Measurements from ENCODE around the gene CTAGE1. TPM values are rescaled to one million over a fixed set of nuclear protein-coding genes. Genes with fewer than 3 reads are reported as not detected.

CTAGE1 gene
- total and polyA plus RNA-seq, 2 donors (not counting 3 experiments of a cell fraction or from before 2014, with no cell fraction given): not detected

- CTCF ChIA-PET: interaction anchor here (0.7 to 1.3 kb wide), 3 partner anchors 14 to 95 kb away, joined by 3 to 6 read pairs (median 4); no protein-coding TSS in a partner anchor
- POLR2A ChIA-PET: no interaction called here
- TF ChIP-seq EZH2 (IDR thresholded peaks at IDR 0.05; ENCODE audit: borderline replicate concordance, low read depth, low read length, severe bottlenecking) (no peak), POLR2A (IDR thresholded peaks at IDR 0.05; ENCODE audit: low read depth, low read length) (no peak), CTCF (IDR thresholded peaks at IDR 0.05; ENCODE audit: extremely low read depth in 1 of 2, insufficient read depth in 1 of 2, low read depth in 1 of 2, low read length in 2 of 2) (no peak), FOS (IDR thresholded peaks at IDR 0.05; ENCODE audit: borderline replicate concordance, insufficient read depth, low read length) (peak; percentile 79), POLR2AphosphoS5 (IDR thresholded peaks at IDR 0.05; ENCODE audit: insufficient read depth, low read depth, low read length) (no peak), MYC (IDR thresholded peaks at IDR 0.05; ENCODE audit: low read depth, low read length) (no peak), GATA2 (IDR thresholded peaks at IDR 0.05; ENCODE audit: insufficient read depth, insufficient read length, low read depth, low read length) (peak; percentile 61), MAX (IDR thresholded peaks at IDR 0.05; ENCODE audit: insufficient read depth, insufficient read length) (peak; percentile 65), JUN (IDR thresholded peaks at IDR 0.05; ENCODE audit: borderline replicate concordance, insufficient read depth, insufficient read length, low read depth) (peak; percentile 85)
- FAIRE-seq (peak; percentile 84), DNase-seq (ENCODE audit: low read depth, low spot score) (peak; percentile 73)
- H3K9me3 ChIP-seq (replicated peaks; ENCODE audit: control insufficient read depth, insufficient read depth, low read length): no peaks in the 10 kb centered on the region
- peak overlapping the region; percentile 97 for H3K27ac ChIP-seq (ENCODE audit: insufficient read depth, low read depth, low read length)
- no peaks in the 10 kb centered on the region for H3K9me1 ChIP-seq (replicated peaks; ENCODE audit: control insufficient read depth, extremely low read depth, insufficient read depth, low read length)
- peaks cover 49% of the 10 kb centered on the region for H3K4me1 ChIP-seq (ENCODE audit: control insufficient read depth, extremely low read depth, insufficient read depth, low read length)
- no peak overlapping the region for H3K4me3 ChIP-seq (replicated peaks in 1 of 3; ENCODE audit: insufficient read depth in 1 of 3, low read depth in 1 of 3, low read length in 3 of 3)
- peak overlapping the region; percentile 57 for H3K4me2 ChIP-seq (ENCODE audit: insufficient read depth, low read length)
- no peaks in the 10 kb centered on the region for H3K79me2 ChIP-seq (ENCODE audit: control insufficient read depth, insufficient read depth, low read length)
- dilution Hi-C loops (cut with MboI; ENCODE audit: extremely low pct_ligation_motif_present, low sequenced_read_pairs): no loop called here
- H3K9ac ChIP-seq (replicated peaks; ENCODE audit: extremely low read depth, insufficient read depth, low read length): peak overlapping the region; percentile 42
- no peaks in the 10 kb centered on the region for H3K27me3 ChIP-seq (ENCODE audit: control insufficient read depth in 2 of 2, insufficient read depth in 2 of 2, low read length in 2 of 2)
- intact Hi-C loops (cut with micrococcal nuclease): loop anchor here (1.0 kb wide), 1 partner anchor 34 kb away; no protein-coding TSS in a partner anchor
- H3K36me3 ChIP-seq (ENCODE audit: control insufficient read depth in 2 of 2, extremely low read depth in 1 of 2, insufficient read depth in 2 of 2, low read length in 2 of 2): no peaks in the 10 kb centered on the region
- BruUV-seq (replicated peaks): no TSS peak
- no peaks in the 10 kb centered on the region for H4K20me1 ChIP-seq (replicated peaks; ENCODE audit: control insufficient read depth, extremely low read depth, insufficient read depth, low read length)
- H2AFZ ChIP-seq (ENCODE audit: low read depth, low read length): no peak overlapping the region
Measured at GRCh38 chr18:22465859-22466457, 48.2 kb upstream of the CTAGE1 start.

All from endothelial cell of umbilical vein (primary cell).